Right ventricle myocardium inferior (tissue), 1 donor: ENCODE data around the gene LPIN3. TPM values are rescaled to one million over a fixed set of nuclear protein-coding genes. Genes with fewer than 3 reads are reported as not detected.
A peak's percentile ranks its signal among the peaks of the same experiment; 100 is the strongest.
"Not testable (repeated sequence)": the region's sequence is repeated elsewhere in the genome, so short reads cannot be mapped to it uniquely, and the experiment has no call there.

Experiments
- ATAC-seq: fragments of 200-7000 bp; cut with Tn5 transposase; one replicate; pipeline ENCODE4 v1.9.1; 2020; ENCODE audit warnings: mild to moderate bottlenecking, moderate library complexity
- DNase-seq: peaks from one replicate; pipeline ENCODE4 v3.0.0; 2021; ENCODE audit errors: missing footprints
- intact Hi-C: fragments of 100-400 bp; cut with DNase I; formaldehyde crosslinking; loops from one replicate; pipeline ENCODE4 v1.11.0; 2022
- long read RNA-seq: library from polyadenylated mRNA; unstranded; transcript quantifications from one replicate; pipeline ENCODE4 v2.0.0, GENCODE V29; 2021
- total RNA-seq: library from RNA; stranded (reverse); fragmentation: NEBNext Ultra II Directional; extraction: Animal tissue kit (Norgen Biotek cat#: 25700); gene quantifications from one replicate; pipeline ENCODE4 v1.2.1, GENCODE V29; 2021
- donor health status: DM: no; HTN: yes; CAD: no; lungs with severe emphysema.

LPIN3 gene
- total RNA-seq: 18.1 TPM
- long read RNA-seq, partial matches to known transcripts: 1 of 1 reads
- long read RNA-seq, other reads (novel, unspliced or antisense): 0 of 1 reads

GRCh38 chr20:41340327-41341055, at the start of gene LPIN3:
Gene LPIN3 (plus strand): TSS chr20:41340821. CDS start chr20:41345804, 4,983 bp downstream.
- intact Hi-C loops: loop anchor here (1.0 to 10.0 kb wide), 7 partner anchors 70 to 376 kb away; partner anchors contain the start of gene CHD6
- ATAC-seq (peak; percentile 97), DNase-seq (peak; percentile 93)

GRCh38 chr20:41293269-41294037, 47.2 kb upstream of the LPIN3 start:
- no peak for DNase-seq
- ATAC-seq: no peak

GRCh38 chr20:41299899-41300298, 40.7 kb upstream of the LPIN3 start:
- DNase-seq (no peak), ATAC-seq (no peak)
- intact Hi-C loops: no loop called here

More at GRCh38 chr20:41293269-41294037, 47.2 kb upstream of the LPIN3 start:
- intact Hi-C loops: no loop called here

- no peak for ATAC-seq
- DNase-seq: no peak
- intact Hi-C loops: no loop called here
Measured at GRCh38 chr20:41300383-41300782, 40.2 kb upstream of the LPIN3 start.

- DNase-seq (no peak), ATAC-seq (no peak)
- intact Hi-C loops: no loop called here
Measured at GRCh38 chr20:41300886-41301285, 39.7 kb upstream of the LPIN3 start.

GRCh38 chr20:41304002-41304401, 36.6 kb upstream of the LPIN3 start:
- no peak for DNase-seq
- no peak for ATAC-seq
- intact Hi-C loops: no loop called here

GRCh38 chr20:41304424-41305079, 36.1 kb upstream of the LPIN3 start:
- DNase-seq (no peak), ATAC-seq (no peak)
- intact Hi-C loops: no loop called here

- ATAC-seq: no peak
- intact Hi-C loops: no loop called here
- DNase-seq: no peak
Measured at GRCh38 chr20:41306061-41306727, 34.4 kb upstream of the LPIN3 start.

- ATAC-seq (no peak), DNase-seq (no peak)
- intact Hi-C loops: no loop called here
Measured at GRCh38 chr20:41307021-41307420, 33.6 kb upstream of the LPIN3 start.

GRCh38 chr20:41308290-41308711, 32.3 kb upstream of the LPIN3 start:
- ATAC-seq (peak; percentile 33), DNase-seq (no peak)
- intact Hi-C loops: no loop called here

- ATAC-seq (peak; percentile 38), DNase-seq (no peak)
- intact Hi-C loops: no loop called here
Measured at GRCh38 chr20:41308726-41309413, 31.8 kb upstream of the LPIN3 start.

GRCh38 chr20:41309817-41310216, 30.8 kb upstream of the LPIN3 start:
- intact Hi-C loops: no loop called here
- no peak for DNase-seq
- ATAC-seq: no peak

- DNase-seq, intact Hi-C loops: not testable (repeated sequence)
Measured at GRCh38 chr20:41312009-41312408, 28.6 kb upstream of the LPIN3 start.

GRCh38 chr20:41314386-41314785, 26.2 kb upstream of the LPIN3 start:
- DNase-seq (no peak), ATAC-seq (no peak)
- intact Hi-C loops: no loop called here

More at GRCh38 chr20:41312009-41312408, 28.6 kb upstream of the LPIN3 start:
- ATAC-seq: not testable (repeated sequence)

- DNase-seq (no peak), ATAC-seq (no peak)
- intact Hi-C loops: loop anchor here (2.0 to 5.0 kb wide), 3 partner anchors 43 to 139 kb away; no protein-coding TSS in a partner anchor
Measured at GRCh38 chr20:41316051-41316450, 24.6 kb upstream of the LPIN3 start.

- DNase-seq: peak; percentile 90
- ATAC-seq: peak; percentile 57
- intact Hi-C loops: loop anchor here (2.0 to 5.0 kb wide), 3 partner anchors 44 to 140 kb away; no protein-coding TSS in a partner anchor
Measured at GRCh38 chr20:41316602-41317545, 23.7 kb upstream of the LPIN3 start.
